BJ (cell line): Measurements from ENCODE around the gene SLC45A1. TPM values are rescaled to one million over a fixed set of nuclear protein-coding genes. Genes with fewer than 3 reads are reported as not detected.

Source experiments
- CTCF ChIA-PET: fragments of 350-600 bp; formaldehyde crosslinking; extraction: SDS; loops from one replicate; lab custom pipeline; 2021; ENCODE audit warnings: antibody characterized with exemption, inconsistent platforms; lab: Yijun Ruan, JAX
- POLR2A ChIA-PET: fragments of 300-600 bp; sonication (Branson Sonifier 250); formaldehyde crosslinking; extraction: SDS; loops from one replicate; lab custom pipeline; 2021; ENCODE audit warnings: antibody characterized with exemption; lab: Charles Lee
- DNase-seq: peaks from one replicate; pipeline ENCODE4 v3.0.0-alpha.2; 2011; ENCODE audit warnings: low read depth
- H3K27me3 ChIP-seq: 2 replicates; pipeline ENCODE4 v1.6.0; 2011; ENCODE audit warnings: low read length; ENCODE audit not compliant: control insufficient read depth, insufficient read depth
- H3K36me3 ChIP-seq: 2 replicates; pipeline ENCODE4 v1.5.1; 2011; ENCODE audit warnings: low read length; ENCODE audit not compliant: control insufficient read depth, insufficient read depth
- H3K4me3 ChIP-seq: 2 replicates; pipeline ENCODE4 v1.5.1; 2011; ENCODE audit warnings: low read depth, mild to moderate bottlenecking, control low read depth, low read length
- CTCF ChIP-seq: IDR thresholded peaks from 2 replicates; pipeline ENCODE4 v1.5.1; 2011; ENCODE audit warnings: low read depth, mild to moderate bottlenecking, control low read depth, inconsistent platforms, low read length, moderate library complexity; ENCODE audit not compliant: insufficient read depth
- polyA plus RNA-seq: library from polyadenylated mRNA; depleted of rRNA; stranded (reverse); fragments of >200 nt; gene quantifications from 2 replicates; pipeline ENCODE4 v1.2.3, GENCODE V29; 2011

SLC45A1 gene
- polyA plus RNA-seq, 1 experiment, result 1.4 TPM

- H3K27me3 ChIP-seq, result no peaks in the 10 kb centered on the region
Measured at GRCh38 chr1:8326265-8326664, 8.4 kb downstream of the SLC45A1 start.

DNA sequence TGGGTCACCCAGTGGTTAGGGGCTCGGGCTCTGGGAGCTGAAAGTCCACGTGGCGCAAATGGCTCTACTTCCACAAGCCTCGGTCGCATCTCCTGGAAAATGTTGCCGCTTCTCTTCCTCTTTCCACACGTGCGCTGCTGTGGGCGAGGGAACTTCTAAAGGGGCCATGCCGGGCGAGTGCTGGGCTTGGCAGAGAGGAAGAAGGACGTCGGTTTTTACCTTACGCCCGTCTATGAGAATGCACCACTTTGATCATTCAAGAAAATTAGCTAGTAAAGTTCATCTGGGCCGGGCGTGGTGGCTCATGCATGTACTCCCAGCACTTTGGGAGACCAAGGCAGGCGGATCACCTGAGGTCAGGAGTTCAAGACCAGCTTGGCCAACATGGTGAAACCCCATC lies 10.4 kb downstream of the SLC45A1 start:
- no peaks in the 10 kb centered on the region for H3K27me3 ChIP-seq
- POLR2A ChIA-PET, result no interaction called here
- H3K36me3 ChIP-seq, result no peaks in the 10 kb centered on the region
- CTCF ChIA-PET, result interaction anchor here (1.3 to 2.4 kb wide), 2 partner anchors 313 to 353 kb away, joined by 3 to 6 read pairs; no protein-coding TSS in a partner anchor
- no peak for TF ChIP-seq CTCF
- H3K4me3 ChIP-seq, result no peak overlapping the region
- no peak for DNase-seq

More at GRCh38 chr1:8326265-8326664, 8.4 kb downstream of the SLC45A1 start:
- POLR2A ChIA-PET, result no interaction called here
- CTCF ChIA-PET, result interaction anchor here (2.4 kb wide), 1 partner anchor 351 kb away, joined by 6 read pairs; no protein-coding TSS in a partner anchor
- Histone ChIP-seq H3K4me3 (no peak overlapping the region), H3K36me3 (no peaks in the 10 kb centered on the region)
- no peak for TF ChIP-seq CTCF
- DNase-seq, result no peak

DNA sequence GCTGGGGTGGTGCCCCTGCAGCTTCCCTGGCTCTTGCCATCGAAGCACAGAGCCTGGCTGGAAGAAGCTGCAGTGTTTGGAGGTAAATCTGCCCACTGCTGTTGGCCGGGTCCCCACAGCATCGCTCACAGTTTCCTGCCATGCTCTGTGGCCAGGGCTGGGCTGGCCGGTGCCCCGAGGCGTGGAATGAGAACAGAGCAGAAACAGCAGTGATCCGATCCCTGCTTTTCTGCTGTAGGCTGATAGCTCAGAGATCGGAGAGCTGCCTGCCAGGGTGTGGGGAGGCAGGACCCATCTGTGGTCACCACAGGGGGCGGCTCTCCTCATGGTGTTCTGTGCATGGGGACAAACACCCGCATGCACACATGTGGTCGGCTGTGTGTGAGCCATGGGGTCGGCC lies 11.5 kb downstream of the SLC45A1 start:
- Histone ChIP-seq H3K36me3 (no peaks in the 10 kb centered on the region), H3K4me3 (no peak overlapping the region), H3K27me3 (no peaks in the 10 kb centered on the region)
- ChIA-PET CTCF (no interaction called here), POLR2A (no interaction called here)
- no peak for DNase-seq
- TF ChIP-seq CTCF, result no peak

- no peaks in the 10 kb centered on the region for H3K36me3 ChIP-seq
- ChIA-PET CTCF (no interaction called here), POLR2A (no interaction called here)
- no peak for DNase-seq
- H3K4me3 ChIP-seq, result no peak overlapping the region
- H3K27me3 ChIP-seq, result no peaks in the 10 kb centered on the region
- TF ChIP-seq CTCF, result no peak
Measured at GRCh38 chr1:8329858-8330257, 11.9 kb downstream of the SLC45A1 start.

- Histone ChIP-seq H3K36me3 (no peaks in the 10 kb centered on the region), H3K27me3 (no peaks in the 10 kb centered on the region), H3K4me3 (no peak overlapping the region)
- ChIA-PET POLR2A (no interaction called here), CTCF (interaction anchor here (1.8 kb wide), 1 partner anchor 10 kb away, joined by 7 read pairs; no protein-coding TSS in a partner anchor)
- no peak for DNase-seq
- no peak for TF ChIP-seq CTCF
Measured at GRCh38 chr1:8330271-8331125, 12.6 kb downstream of the SLC45A1 start.
